ENCODE data around the gene OAF.
"Not testable (repeated sequence)": the region's sequence is repeated elsewhere in the genome, so short reads cannot be mapped to it uniquely, and the experiment has no call there.

Gene OAF

GRCh38 chr11:120244476-120245365 lies 33.9 kb downstream of the OAF start:
- no peak for DNase-seq

- no peak for DNase-seq
Observed at GRCh38 chr11:120245434-120245833, 34.6 kb downstream of the OAF start.

- DNase-seq: no peak
Observed at GRCh38 chr11:120248551-120249278, 37.9 kb downstream of the OAF start.

GRCh38 chr11:120249279-120250262 lies 38.7 kb downstream of the OAF start:
- no peak for DNase-seq

- DNase-seq: not testable (repeated sequence)
Observed at GRCh38 chr11:120253377-120253776, 42.5 kb downstream of the OAF start.

- DNase-seq: no peak
Observed at GRCh38 chr11:120254788-120255518, 44.1 kb downstream of the OAF start.

- no peak for DNase-seq
Observed at GRCh38 chr11:120255519-120255866, 44.7 kb downstream of the OAF start.

- DNase-seq: no peak
Observed at GRCh38 chr11:120256178-120256577, 45.3 kb downstream of the OAF start.

GRCh38 chr11:120256779-120257178 lies 45.9 kb downstream of the OAF start:
- DNase-seq: no peak

- no peak for DNase-seq
Observed at GRCh38 chr11:120257346-120257745, 46.5 kb downstream of the OAF start.

- no peak for DNase-seq
Observed at GRCh38 chr11:120258661-120259060, 47.8 kb downstream of the OAF start.

GRCh38 chr11:120259241-120259640 lies 48.4 kb downstream of the OAF start:
- DNase-seq: no peak

- no peak for DNase-seq
Observed at GRCh38 chr11:120259988-120260565, 49.2 kb downstream of the OAF start.

- DNase-seq: no peak
Observed at GRCh38 chr11:120260616-120261015, 49.8 kb downstream of the OAF start.

GRCh38 chr11:120261321-120261720 lies 50.5 kb downstream of the OAF start:
- no peak for DNase-seq

GRCh38 chr11:120261931-120262330 lies 51.1 kb downstream of the OAF start:
- no peak for DNase-seq

GRCh38 chr11:120267319-120267718 lies 56.5 kb downstream of the OAF start:
- no peak for DNase-seq

GRCh38 chr11:120268686-120269085 lies 57.9 kb downstream of the OAF start:
- DNase-seq: no peak

GRCh38 chr11:120270386-120270785 lies 59.6 kb downstream of the OAF start:
- no peak for DNase-seq

- DNase-seq: no peak
Observed at GRCh38 chr11:120271672-120272071, 60.8 kb downstream of the OAF start.

GRCh38 chr11:120272303-120272702 lies 61.5 kb downstream of the OAF start:
- DNase-seq: no peak

GRCh38 chr11:120273432-120273831 lies 62.6 kb downstream of the OAF start:
- DNase-seq: no peak
